DMS53 treated with DMSO at 0.1 percent for 48 hours (cell line): Measurements from ENCODE around the gene PCDH7.
A peak's percentile ranks its signal among the peaks of the same experiment; 100 is the strongest.

Source experiments
- DNase-seq: peaks from one replicate; lab custom pipeline; 2025; ENCODE audit not compliant: unreplicated experiment; lab: John Stamatoyannopoulos, UW

Gene PCDH7

GRCh38 chr4:30726090-30726675, 6.0 kb downstream of the PCDH7 start:
- DNase-seq: peak; percentile 23

- no peak for DNase-seq
Observed at GRCh38 chr4:30727409-30727808, 7.2 kb downstream of the PCDH7 start.

GRCh38 chr4:30728311-30728710, 8.1 kb downstream of the PCDH7 start:
- DNase-seq: no peak

- no peak for DNase-seq
Observed at GRCh38 chr4:30743897-30744296, 23.7 kb downstream of the PCDH7 start.

- no peak for DNase-seq
Observed at GRCh38 chr4:30744386-30744785, 24.2 kb downstream of the PCDH7 start.

- DNase-seq: no peak
Observed at GRCh38 chr4:30744957-30745640, 24.9 kb downstream of the PCDH7 start.

GRCh38 chr4:30746735-30747134, 26.6 kb downstream of the PCDH7 start:
- no peak for DNase-seq

- no peak for DNase-seq
Observed at GRCh38 chr4:30753316-30753715, 33.1 kb downstream of the PCDH7 start.

GRCh38 chr4:30754021-30754420, 33.9 kb downstream of the PCDH7 start:
- no peak for DNase-seq

GRCh38 chr4:30755346-30755745, 35.2 kb downstream of the PCDH7 start:
- no peak for DNase-seq

- no peak for DNase-seq
Observed at GRCh38 chr4:30756553-30756952, 36.4 kb downstream of the PCDH7 start.

- no peak for DNase-seq
Observed at GRCh38 chr4:30757357-30757756, 37.2 kb downstream of the PCDH7 start.

GRCh38 chr4:30760551-30760950, 40.4 kb downstream of the PCDH7 start:
- no peak for DNase-seq

- no peak for DNase-seq
Observed at GRCh38 chr4:30763321-30763727, 43.2 kb downstream of the PCDH7 start.

- no peak for DNase-seq
Observed at GRCh38 chr4:30765022-30765421, 44.9 kb downstream of the PCDH7 start.

- DNase-seq: no peak
Observed at GRCh38 chr4:30767147-30767845, 47.1 kb downstream of the PCDH7 start.

- DNase-seq: no peak
Observed at GRCh38 chr4:30768277-30768676, 48.1 kb downstream of the PCDH7 start.

- no peak for DNase-seq
Observed at GRCh38 chr4:30769093-30769492, 48.9 kb downstream of the PCDH7 start.

- DNase-seq: no peak
Observed at GRCh38 chr4:30770049-30770549, 49.9 kb downstream of the PCDH7 start.

GRCh38 chr4:30770812-30771211, 50.6 kb downstream of the PCDH7 start:
- DNase-seq: no peak

GRCh38 chr4:30776451-30776850, 56.3 kb downstream of the PCDH7 start:
- no peak for DNase-seq

GRCh38 chr4:30776921-30777415, 56.8 kb downstream of the PCDH7 start:
- no peak for DNase-seq
